LoVo (cell line): ENCODE results near the gene NPY4R.
"Not testable (repeated sequence)": the region's sequence is repeated elsewhere in the genome, so short reads cannot be mapped to it uniquely, and the experiment has no call there.

Experiments
- DNase-seq: peaks from one replicate; pipeline ENCODE4 v3.0.0-alpha.2; 2016; ENCODE audit warnings: low spot score

NPY4R gene, protein sequence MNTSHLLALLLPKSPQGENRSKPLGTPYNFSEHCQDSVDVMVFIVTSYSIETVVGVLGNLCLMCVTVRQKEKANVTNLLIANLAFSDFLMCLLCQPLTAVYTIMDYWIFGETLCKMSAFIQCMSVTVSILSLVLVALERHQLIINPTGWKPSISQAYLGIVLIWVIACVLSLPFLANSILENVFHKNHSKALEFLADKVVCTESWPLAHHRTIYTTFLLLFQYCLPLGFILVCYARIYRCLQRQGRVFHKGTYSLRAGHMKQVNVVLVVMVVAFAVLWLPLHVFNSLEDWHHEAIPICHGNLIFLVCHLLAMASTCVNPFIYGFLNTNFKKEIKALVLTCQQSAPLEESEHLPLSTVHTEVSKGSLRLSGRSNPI

DNA sequence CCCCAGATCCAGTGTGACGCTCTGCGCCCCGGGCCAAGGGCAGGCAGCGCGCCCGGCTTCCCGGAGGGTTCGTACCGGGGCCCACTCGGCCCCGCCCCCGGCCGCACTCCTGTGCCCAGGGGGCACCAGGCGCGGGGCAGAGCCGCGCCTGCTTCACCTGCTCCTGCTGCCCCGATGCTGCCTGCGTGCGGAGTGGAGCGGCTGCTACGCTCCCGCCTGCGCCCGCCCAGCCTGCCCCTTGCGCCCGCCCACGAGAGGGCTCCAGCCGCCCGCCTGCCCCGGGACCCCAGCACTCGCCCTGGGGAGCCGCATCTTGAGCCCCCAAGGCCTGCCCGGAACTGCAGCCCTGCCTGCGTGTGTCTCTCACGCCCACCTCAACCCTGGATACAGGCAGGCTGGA, at the start of gene NPY4R:
Gene NPY4R (minus strand): TSS at position 194 of the 400 bp plus-strand sequence. CDS start 3,323 bp downstream, outside the sequence.
- DNase-seq = not testable (repeated sequence)

DNA sequence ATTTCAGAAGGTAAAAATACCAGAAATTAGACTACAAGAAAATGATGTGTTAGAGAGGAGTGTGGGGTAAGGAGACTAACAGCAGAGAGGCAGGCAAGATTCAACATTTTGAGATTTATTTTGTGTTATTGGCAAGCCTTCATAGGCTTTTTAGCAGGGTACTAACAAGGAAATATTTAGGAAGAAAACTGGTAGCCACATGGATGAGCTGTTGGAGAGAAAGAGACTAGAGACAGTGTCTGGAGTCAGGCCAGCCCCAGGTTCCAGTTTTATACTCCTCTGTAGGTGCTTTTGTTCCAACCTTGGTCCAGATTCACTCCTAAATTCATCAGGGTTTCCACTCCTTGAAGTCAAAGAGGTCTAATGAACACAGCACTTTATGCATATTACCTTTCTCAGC, 49.6 kb upstream of the NPY4R start:
- DNase-seq = no peak

DNA sequence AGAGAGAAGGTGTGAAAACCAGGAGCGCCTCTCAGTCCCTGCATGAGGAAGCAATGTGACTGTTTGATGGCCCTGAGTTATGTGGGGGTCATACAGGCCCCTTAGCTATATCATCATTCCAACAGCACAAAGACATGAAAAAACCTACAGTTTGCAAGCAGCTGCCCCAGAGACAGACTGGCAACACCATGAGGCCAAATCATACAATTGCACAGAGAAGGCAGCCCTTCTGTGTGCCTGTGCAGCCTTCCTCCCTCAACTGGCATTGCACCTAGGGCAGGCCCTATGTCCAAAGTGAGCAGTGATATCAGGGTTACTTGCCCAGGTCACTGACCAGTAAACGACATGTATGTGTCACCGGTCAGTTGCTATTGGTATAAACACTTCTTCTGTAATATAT, 49.1 kb upstream of the NPY4R start:
- DNase-seq = no peak

DNA sequence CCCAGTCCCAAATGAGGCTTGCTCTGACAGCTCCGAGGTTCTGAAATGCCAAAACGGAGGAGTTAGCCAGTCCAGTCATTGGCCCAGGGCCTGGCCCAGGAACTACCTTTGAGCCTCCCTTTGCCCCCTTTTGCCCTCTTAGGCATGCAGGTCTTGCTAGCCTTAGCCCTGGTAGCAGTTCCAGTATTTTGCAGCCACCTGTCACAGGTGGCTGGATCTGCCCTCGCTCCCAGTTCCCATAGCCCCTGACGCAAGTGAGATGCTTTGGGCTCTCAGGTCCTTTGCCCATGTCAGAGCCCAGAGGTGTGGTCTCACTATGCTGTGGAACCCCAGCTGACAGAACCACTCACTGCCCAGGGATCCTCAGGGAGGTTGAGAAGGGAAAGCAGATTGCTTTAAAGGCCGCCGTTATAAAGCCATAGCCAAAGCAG, 48.7 kb upstream of the NPY4R start:
- no peak for DNase-seq

DNA sequence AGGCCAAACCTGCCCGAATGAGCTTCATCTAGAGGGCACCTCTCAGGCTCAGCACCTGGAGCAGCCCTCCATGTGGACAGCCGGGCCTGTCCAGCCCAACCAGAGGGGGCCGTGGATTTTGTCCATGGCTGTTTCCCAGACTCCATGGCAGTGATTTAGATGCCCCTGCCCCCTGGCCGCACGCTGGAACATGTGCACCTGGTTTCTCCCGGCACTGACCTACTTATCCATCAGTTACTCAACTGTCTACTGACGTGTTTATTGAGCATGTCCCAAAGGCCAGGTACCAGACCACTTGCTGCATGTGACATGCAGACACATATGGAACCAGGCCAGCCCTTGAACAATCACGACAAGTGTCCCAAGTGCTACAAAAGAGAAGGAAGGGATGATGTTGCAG, 47.6 kb upstream of the NPY4R start:
- not testable (repeated sequence) for DNase-seq

DNA sequence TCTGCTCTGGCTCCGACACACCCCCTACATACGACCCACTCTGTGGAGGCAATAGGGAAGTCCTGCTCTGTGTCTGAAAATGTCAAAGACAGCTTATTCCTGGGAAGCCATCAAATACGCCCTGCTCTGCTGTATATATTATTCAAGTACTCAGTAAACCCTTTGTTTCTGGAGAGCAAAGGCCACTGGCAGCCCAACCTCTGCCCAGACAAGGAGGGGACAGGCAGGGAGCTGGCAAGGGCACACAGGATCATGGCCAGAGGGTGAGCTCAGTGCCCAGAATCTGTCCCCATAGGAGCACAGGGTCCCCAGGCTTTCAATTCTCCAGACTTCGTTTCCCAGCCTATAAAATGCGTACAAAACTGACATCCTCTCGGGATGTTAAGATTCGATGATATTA, 47.0 kb upstream of the NPY4R start:
- DNase-seq = not testable (repeated sequence)

DNA sequence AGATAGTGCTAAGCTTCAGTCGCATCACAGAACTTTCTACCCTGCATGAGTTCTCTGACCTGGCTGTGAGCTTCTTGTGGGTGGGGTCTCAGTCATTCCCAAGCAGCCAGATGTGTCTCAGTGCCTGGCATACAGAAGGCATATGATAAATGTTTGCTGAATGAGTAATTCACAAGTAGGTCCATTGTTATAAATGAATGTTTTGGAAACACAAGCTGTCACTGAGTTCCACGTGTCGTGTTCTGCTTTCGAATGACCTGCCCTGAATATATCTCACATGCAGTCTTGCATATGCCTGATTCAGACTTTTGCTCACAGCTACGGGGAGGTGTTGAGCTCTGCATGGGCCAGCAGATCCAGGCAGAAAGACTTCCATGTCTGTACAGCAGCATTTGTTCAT, 46.2 kb upstream of the NPY4R start:
- DNase-seq = not testable (repeated sequence)

DNA sequence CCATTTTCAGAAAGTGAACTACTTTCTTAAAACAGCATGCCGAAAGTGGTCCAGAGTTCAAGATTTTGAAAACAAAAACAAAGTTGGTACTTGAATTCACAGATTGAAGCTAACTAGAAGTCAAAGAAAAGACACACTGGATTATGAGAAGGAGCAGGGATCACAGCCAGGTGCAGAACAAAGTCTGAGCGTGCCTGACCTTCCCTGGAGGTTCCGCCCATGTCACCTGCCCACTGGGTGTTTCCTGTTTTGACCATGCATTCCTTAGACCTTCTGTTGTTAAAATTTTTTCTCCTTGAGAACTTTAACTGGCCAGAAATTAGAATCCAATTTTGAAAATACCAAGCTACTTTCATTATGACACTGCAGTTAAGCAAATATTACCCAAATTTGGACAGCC, 34.2 kb upstream of the NPY4R start:
- not testable (repeated sequence) for DNase-seq

DNA sequence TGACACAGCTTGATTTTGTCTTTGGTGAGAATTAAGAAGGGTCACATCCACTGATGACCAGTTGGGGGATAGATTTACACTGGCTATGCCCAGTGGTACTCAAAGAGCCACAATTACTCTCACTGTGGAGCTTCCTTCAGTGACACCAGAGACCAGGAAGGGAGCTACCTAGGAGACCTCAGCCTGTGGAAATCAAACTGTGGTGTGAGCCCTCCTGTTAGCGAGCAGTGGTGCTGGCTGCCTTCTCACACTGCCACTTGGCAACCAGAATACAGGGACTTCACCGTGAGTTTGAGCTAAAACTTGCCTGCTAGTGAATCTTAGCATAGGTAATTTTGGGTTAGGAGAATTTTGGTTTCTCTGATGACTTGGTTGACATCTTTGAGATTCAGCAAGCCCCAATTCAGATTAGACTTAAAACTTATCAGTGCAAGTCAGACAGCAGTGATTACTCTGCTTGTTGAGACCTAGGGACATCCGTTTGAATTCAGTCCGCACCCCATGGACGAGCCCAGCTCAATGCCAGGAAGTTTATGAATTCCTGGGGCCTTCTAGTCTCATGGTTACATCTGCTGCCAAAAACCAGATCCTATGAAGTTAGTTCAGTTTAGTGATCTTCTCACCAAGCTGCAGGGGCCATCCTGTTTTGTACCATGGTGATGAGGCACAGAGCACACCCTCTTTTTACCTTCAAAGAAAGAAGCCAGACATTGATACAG, 33.4 kb upstream of the NPY4R start:
- not testable (repeated sequence) for DNase-seq

DNA sequence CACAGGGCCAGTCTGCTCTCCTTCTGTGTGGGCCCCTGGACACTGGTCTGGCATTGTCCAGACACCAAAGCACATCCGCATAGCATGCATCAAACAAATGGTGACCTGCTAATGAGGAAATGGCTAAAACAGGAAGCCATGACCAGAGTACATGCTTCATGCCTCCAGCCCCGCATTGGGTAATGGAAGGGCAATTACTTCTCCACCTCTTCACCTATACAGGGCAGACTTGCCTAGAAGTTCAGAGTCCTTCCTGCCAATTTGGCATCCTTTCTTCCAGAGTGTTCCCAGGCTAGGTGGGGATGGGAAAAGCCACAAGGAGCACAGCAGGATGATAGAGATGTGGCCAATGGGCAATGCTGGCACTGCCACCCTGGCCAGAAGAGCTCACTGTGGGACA, 32.1 kb upstream of the NPY4R start:
- not testable (repeated sequence) for DNase-seq

DNA sequence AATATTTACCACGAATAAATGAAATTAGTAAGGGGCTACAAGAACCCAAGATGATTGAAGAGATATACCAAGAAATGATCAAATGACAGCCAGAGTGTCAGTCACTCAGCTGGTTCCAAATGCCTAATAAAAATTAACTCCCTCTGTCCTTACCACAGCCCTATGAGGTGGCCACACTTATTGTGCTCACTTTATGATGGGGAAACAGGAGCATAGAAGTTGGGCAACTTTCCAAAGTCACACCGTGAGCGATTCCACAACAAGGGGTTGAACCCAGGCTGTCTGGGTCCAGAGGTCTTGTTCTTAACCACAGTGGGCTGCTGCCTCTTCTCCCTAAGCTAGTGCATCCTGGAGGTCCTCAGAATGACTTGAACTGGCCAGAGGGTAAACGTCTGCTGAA, 31.6 kb upstream of the NPY4R start:
- not testable (repeated sequence) for DNase-seq

DNA sequence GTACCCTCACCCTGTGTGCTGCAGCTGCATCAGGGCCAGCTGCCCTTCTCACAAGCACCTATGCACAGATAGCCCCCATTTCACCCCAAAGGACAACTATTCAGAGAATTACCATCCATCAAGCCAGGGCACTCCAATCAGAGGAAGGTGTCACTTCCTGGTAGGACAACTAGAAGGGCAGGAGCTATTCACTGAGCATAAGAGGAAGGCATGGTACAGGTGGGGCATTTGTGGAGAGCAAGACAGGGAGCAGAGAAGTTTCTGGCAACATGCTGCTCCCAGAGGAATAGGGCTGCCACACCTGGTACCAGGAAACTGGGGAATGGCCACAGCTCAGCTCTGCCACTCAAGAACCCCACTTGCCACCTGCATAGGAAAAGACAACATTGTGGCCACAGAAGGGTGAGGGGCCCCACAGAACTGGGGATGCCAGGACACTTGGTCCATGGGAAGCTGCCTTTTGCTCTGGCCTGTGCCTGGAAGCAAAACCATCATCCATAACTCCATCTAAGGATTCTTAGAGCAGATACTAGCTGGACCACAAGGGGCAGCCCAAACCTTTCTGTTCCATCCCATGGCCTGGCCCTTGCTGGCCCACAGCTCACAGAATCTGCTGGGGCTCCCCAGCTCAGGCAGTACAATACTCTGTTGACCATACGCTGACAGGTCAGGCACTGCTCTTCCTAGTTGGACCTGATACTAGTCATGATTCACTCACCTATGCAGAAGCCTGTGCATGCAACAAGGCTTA, 25.8 kb upstream of the NPY4R start:
- not testable (repeated sequence) for DNase-seq

DNA sequence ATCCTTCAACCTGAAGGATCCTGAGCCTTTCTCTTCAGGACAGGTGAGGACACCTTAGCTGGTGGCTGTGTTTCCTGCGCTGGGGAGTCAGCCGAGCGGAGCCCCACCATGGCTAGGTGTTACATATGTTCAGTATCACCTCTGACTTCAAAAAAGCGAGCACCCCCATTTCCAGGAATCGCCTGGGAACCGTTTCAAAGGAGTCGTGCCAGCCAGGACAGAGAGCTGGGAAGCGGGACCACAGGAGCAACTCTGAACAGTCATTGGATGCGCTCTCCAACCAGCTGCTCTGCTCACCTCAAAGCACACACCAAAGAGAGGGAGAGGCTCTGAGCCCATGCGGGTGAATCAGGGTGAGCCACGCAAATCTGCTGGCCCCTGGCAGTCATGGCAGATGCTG, 24.5 kb upstream of the NPY4R start:
- not testable (repeated sequence) for DNase-seq

DNA sequence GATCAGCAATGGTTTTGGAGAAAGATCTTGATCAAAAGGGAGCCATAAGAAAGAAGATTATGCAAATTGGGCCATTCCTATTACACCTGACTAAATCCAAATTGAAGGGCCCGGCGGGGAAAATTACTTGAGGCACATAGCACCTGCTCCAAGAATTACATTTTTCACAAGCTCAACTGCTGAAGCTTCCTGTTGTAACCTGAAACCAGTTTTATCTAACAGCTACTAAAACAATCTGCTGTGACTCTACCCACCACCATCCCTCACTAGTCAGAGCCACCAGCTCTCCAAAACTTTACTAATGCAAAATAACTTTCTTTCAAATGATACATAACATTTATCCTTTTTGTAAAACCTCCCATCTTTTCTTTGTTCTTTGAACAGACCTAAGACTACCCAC, 20.7 kb upstream of the NPY4R start:
- DNase-seq = not testable (repeated sequence)

DNA sequence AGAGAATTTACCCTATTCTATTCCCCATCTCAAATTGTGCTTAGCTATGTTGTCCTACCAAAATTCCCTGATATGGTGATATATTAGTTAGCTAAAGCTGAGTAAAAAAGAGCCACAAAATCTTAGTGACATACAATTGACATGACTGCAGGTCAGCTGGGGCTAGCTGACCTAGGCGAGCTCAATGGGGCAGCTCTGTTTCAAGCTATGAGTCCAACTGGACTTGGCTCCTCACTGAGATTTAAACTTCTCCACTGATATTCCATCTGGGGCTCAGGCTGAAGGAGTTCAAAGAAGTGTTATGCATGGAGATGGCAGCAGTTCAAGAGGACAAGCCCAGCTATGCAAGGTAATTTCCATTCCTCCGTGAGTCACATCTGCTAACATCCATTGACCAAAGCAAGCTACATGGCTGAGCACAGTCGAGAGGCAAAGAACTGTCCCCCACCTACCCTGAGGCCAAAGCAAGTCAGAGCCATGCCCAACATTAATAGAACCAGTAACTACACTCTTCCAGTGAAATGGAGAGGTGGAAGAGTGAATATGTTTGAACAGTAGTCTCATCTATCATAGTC, 9.1 kb upstream of the NPY4R start:
- DNase-seq = not testable (repeated sequence)

DNA sequence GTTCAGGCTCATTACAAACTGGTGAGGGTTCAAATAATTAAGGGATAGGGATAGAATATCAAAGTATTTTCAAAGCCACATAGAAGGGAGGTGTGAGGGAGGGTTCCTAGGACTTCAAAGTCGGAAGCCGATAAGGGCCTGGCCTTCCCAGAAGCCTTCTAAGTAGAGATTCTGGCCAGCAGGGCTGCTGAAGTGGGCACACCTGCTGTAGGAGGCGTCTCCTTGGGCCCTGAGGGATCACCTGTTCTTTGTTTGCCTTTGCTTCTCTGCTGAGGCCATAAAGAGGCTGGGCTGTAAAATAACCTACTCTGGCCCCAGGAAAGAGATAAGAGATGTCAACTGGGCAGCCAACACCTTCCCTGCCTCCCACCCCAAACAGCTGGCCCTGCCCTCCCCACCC, 8.0 kb upstream of the NPY4R start:
- DNase-seq = not testable (repeated sequence)

DNA sequence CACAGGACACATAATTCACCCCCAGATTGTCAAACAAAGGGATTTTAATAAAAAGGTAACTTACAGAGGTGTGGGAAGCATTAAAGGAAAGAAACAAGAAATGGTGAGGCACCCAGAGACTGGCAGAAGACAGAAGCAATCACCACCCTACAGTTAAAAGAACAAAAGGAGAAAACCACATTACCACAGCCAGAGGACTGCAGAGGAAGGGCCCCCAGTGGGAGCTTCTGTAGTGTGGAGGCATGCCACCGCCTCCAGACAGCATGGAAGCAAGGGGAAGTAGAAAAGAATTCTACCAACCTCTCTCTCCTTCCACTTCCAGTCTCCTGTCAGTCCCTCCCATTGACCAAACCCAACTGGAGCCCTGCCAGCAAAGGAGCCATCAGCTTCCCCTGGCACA, 4.4 kb upstream of the NPY4R start:
- DNase-seq = not testable (repeated sequence)

DNA sequence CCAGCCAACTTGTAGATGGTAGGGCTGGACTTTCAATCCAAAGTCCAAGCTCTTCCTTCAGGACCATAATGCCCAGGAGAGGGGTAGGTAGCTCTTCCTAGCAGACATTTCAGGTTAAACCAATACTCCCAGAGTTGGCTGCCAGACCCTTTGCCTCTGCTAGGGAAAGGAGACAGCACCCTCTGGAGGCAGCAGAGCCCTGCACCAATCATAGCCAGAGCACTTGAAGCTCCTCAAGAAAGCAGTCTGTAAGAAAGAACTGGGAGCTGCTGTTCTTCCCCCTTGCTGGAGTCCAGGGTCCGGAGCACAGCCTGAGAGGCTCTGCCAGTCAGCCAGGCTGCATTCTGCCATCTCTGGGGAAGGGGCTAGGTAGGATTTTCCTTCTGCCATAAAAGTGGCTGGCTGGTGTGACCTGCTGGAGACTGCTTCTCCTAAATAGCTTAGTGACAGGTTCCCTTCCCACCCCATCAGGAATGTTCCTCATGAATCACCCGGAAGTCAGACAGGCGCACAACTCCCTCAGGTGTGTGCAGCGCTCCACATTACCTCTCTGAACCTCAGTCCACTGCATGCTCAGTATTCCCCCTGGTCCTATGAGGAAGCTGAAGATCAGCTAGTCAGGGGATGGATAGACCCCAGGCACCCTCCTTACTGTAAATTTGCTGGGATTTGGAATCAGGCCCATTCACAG, 2.5 kb upstream of the NPY4R start:
- DNase-seq = not testable (repeated sequence)

DNA sequence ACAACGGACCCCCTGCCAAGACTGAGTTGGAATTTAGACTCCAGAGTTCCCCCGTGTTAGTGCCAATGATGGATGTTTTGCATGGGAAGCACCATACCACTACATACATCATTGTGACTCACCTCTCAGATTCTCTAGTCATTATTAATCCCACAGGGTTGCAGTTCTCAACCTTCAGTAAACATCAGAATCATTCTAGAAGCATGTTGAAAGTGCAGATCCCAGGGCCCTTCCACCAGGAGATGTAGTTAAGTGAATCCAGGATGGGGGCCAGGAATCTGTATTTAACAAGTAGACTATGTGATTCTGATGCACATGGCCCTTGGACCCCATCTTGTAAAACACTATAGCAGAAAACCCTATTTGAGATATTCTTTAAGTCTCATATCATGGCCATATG, 2.1 kb downstream of the NPY4R start:
- not testable (repeated sequence) for DNase-seq

DNA sequence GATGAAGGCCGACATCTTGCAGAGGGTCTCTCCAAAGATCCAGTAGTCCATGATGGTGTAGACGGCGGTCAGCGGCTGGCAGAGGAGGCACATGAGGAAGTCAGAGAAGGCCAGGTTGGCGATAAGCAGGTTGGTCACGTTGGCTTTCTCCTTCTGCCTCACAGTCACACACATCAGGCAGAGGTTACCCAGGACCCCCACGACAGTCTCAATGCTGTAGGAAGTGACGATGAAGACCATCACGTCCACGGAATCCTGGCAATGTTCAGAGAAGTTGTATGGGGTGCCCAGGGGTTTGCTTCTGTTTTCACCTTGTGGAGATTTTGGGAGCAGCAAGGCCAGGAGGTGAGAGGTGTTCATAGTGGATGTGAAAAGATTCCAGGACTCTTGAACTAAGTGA, 3.5 kb downstream of the NPY4R start:
- not testable (repeated sequence) for DNase-seq

DNA sequence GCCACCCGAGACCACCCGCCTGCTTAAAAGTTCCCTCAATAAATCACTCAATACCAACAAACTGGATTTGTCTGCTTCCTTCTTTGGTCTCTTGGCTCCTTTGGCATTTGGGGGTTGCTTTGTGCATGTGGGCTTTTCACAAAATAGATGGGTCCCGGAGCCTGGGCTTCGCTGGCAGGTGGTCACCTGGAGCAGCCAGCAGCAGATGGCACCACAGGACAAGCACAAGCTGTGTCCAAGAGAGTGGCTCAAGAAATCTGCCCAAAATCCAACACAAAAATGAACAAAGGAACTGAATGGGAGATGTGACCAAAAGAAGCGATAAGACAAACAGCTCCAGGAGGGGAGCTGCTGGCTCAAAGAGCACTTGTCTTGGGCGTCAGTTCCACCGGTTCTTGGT, 6.2 kb downstream of the NPY4R start:
- not testable (repeated sequence) for DNase-seq

DNA sequence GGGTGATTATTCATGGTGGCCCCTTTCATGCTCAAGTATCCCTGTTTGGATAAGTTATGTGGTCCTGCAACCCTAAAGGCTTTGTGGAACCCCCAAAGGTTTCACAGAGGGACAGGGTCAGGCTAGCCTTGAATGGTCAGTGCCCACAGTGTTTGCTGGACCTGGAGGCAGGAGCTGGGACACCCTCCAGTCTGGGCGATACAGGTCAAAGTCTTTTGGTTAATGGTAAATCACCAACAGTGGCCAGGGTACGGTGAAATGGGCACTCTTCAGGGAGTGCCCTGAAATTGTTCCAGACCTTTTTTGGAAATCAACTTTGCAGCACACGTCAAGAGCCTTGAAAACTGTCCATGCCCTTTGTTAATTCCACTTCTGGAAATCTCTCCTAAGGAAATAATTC, 8.7 kb downstream of the NPY4R start:
- not testable (repeated sequence) for DNase-seq
